Lower lobe of right lung (tissue), 2 donors: ENCODE results near the gene KRT1. TPM values are rescaled to one million over a fixed set of nuclear protein-coding genes. Genes with fewer than 3 reads are reported as not detected.

ENCODE experiments used
- ATAC-seq, 2 donors: fragments of 200-7000 bp; cut with Tn5 transposase; one replicate each; pipeline ENCODE4 v1.9.1; 2020 to 2022; ENCODE audit warnings: mild to moderate bottlenecking in 2 of 2, moderate library complexity in 2 of 2
- DNase-seq: peaks from one replicate; pipeline ENCODE4 v3.0.0-alpha.2; 2020
- H3K27ac ChIP-seq: fragments of 200-600 bp; one replicate; pipeline ENCODE4 v1.8.0; 2022
- H3K27me3 ChIP-seq: fragments of 200-600 bp; one replicate; pipeline ENCODE4 v1.8.0; 2022; ENCODE audit warnings: low read depth
- H3K36me3 ChIP-seq: fragments of 200-600 bp; one replicate; pipeline ENCODE4 v1.8.0; 2022; ENCODE audit warnings: mild to moderate bottlenecking
- H3K4me1 ChIP-seq: fragments of 200-600 bp; one replicate; pipeline ENCODE4 v1.8.0; 2022
- H3K4me3 ChIP-seq: fragments of 200-600 bp; one replicate; pipeline ENCODE4 v1.8.0; 2022; ENCODE audit warnings: mild to moderate bottlenecking
- H3K9me3 ChIP-seq: fragments of 200-600 bp; one replicate; pipeline ENCODE4 v1.8.0; 2022
- intact Hi-C: fragments of 100-400 bp; cut with DNase I; formaldehyde crosslinking; loops from one replicate; pipeline ENCODE4 v1.11.0; 2022
- long read RNA-seq: library from polyadenylated mRNA; unstranded; transcript quantifications from one replicate; pipeline ENCODE4 v2.0.0, GENCODE V29; 2021
- total RNA-seq: library from RNA; stranded (reverse); fragmentation: NEBNext Ultra II Directional; extraction: Animal tissue kit (Norgen Biotek cat#: 25700); gene quantifications from one replicate; pipeline ENCODE4 v1.2.1, GENCODE V29; 2021
- TF ChIP-seq, protein P1 (sequence below): fragments of 200-600 bp; IDR thresholded peaks from one replicate; pipeline ENCODE4 v1.8.0; 2022; ENCODE audit warnings: antibody characterized with exemption, mild to moderate bottlenecking
- donor health status: DM: no; HTN: yes; CAD: no; lungs with severe emphysema.

KRT1 gene
- 1.3 TPM for total RNA-seq
- long read RNA-seq, partial matches to known transcripts: 6 of 6 reads
- long read RNA-seq, other reads (novel, unspliced or antisense): 0 of 6 reads

DNA sequence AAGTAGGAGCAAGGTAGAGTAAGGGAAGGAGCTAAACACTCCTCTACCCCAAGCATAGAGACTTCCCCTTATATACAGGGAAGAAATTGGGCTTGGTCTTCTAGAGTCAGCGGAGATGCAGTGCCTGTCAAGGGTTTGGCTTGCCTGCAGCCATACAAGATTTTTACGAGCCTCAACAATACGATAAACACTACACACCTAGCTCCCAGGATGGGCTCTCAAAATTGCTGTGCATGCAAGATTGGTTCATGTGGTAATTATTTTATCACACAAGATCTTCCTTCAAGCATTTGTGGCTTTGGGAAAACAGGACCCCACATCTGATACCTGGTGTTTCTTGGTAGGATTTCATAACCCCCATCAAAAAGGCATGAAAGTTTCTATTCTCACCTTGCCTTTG is at the start of gene KRT1:
Gene KRT1, minus strand, starts transcription at position 45 of the 400 bp plus-strand sequence. CDS start 59 bp downstream, outside the sequence.
- TF ChIP-seq, protein P1, sequence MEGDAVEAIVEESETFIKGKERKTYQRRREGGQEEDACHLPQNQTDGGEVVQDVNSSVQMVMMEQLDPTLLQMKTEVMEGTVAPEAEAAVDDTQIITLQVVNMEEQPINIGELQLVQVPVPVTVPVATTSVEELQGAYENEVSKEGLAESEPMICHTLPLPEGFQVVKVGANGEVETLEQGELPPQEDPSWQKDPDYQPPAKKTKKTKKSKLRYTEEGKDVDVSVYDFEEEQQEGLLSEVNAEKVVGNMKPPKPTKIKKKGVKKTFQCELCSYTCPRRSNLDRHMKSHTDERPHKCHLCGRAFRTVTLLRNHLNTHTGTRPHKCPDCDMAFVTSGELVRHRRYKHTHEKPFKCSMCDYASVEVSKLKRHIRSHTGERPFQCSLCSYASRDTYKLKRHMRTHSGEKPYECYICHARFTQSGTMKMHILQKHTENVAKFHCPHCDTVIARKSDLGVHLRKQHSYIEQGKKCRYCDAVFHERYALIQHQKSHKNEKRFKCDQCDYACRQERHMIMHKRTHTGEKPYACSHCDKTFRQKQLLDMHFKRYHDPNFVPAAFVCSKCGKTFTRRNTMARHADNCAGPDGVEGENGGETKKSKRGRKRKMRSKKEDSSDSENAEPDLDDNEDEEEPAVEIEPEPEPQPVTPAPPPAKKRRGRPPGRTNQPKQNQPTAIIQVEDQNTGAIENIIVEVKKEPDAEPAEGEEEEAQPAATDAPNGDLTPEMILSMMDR: no peak
- Histone ChIP-seq H3K9me3 (no peaks in the 10 kb centered on the region), H3K27me3 (peaks cover 12% of the 10 kb centered on the region), H3K27ac (no peak within 1 kb of the TSS), H3K36me3 (no peaks in the 10 kb centered on the region), H3K4me1 (no peaks in the 10 kb centered on the region), H3K4me3 (no peak within 1 kb of the TSS)
- intact Hi-C loops: no loop called here
- DNase-seq (no peak), ATAC-seq (no peak)

DNA sequence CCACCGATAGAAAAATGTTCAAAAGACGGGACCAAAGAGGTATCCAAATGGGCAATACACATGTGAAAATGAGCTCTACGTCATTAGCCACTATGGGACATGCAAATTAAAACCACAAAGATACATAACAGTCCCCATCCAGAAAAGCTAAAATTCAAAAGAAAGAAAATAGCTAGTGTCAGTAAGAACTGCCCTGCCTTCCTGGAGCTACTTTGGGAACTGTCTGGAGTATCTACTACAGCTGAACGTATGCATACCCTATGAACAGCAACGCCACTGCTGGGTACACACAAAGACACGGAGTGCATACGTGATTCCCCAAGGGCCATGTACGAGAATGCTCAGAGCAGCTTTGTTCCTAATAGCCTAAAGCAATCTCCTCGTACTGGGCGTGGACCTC is 48.9 kb upstream of the KRT1 start:
- Histone ChIP-seq H3K36me3 (no peaks in the 10 kb centered on the region), H3K4me1 (no peaks in the 10 kb centered on the region), H3K9me3 (no peaks in the 10 kb centered on the region), H3K27me3 (peaks cover 10% of the 10 kb centered on the region), H3K4me3 (no peak overlapping the region), H3K27ac (no peak overlapping the region)
- intact Hi-C loops: no loop called here
- no peak for ATAC-seq
- DNase-seq: no peak
- TF ChIP-seq, protein P1: no peak

DNA sequence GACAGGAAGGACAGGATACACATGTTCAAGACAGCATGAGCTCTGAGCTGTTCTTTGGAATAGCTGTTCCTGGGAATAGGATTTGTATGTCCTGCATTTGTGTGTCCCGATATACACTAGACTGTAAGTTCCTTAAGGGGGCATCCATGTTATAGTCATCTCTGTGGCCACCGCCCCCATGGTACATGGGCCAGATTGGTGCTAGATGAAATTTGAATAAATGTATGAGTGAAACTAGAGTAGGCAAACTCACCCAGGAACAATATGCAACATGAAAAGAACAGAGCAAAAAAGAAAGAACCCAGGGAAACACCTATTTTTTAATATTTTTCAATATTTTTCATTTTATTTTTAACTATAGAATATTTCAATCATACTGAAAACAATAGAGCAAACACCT is 48.2 kb upstream of the KRT1 start:
- TF ChIP-seq, protein P1: no peak
- ATAC-seq: no peak
- intact Hi-C loops: no loop called here
- Histone ChIP-seq H3K4me3 (no peak overlapping the region), H3K36me3 (no peaks in the 10 kb centered on the region), H3K27ac (no peak overlapping the region), H3K9me3 (no peaks in the 10 kb centered on the region), H3K4me1 (no peaks in the 10 kb centered on the region), H3K27me3 (peaks cover 10% of the 10 kb centered on the region)
- DNase-seq: no peak

DNA sequence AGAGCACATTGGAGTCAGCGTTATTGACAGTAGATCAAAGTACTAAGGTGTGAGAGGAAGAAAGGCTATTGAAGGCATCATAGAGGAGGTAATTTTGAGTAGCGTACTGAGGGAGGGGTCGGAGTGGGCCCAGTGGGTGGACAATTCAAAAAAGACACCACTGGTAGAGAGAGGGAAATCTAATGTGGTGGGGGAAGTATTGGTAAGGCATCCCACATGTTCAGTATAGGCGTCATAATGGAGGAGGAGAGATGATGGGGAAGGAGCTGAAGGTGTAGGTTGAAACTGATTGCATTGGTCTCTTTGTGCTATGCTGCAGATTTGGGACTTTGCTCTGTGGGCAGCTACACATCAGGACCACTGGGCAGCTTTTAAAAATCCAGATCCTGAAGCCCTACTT is 46.8 kb upstream of the KRT1 start:
- no peak for ATAC-seq
- Histone ChIP-seq H3K27ac (no peak overlapping the region), H3K36me3 (no peaks in the 10 kb centered on the region), H3K4me1 (no peaks in the 10 kb centered on the region), H3K27me3 (peaks cover 10% of the 10 kb centered on the region), H3K9me3 (no peaks in the 10 kb centered on the region), H3K4me3 (no peak overlapping the region)
- TF ChIP-seq, protein P1: no peak
- intact Hi-C loops: no loop called here
- no peak for DNase-seq

DNA sequence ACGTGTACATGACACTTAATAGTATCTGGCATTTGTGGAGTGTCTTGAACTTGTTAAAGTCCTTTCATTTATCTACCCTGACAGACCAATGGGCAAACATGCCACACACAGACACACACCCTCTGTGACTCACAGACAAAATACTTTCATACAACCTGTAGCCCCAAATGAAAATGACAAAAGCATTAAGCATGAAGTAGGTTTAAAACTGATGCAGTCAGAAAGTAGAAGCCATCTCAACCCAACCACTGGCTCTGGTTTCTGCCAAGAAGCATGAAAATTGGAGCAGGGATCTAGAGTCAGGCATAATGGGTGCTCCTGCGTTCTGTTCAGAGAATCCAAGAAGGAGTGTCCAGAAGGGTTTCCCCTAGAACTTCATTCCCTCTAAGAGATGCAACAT is 46.2 kb upstream of the KRT1 start:
- no peak overlapping the region for H3K27ac ChIP-seq
- DNase-seq: no peak
- intact Hi-C loops: no loop called here

More for the DNA sequence above, 46.2 kb upstream of the KRT1 start:
- TF ChIP-seq, protein P1: no peak
- Histone ChIP-seq H3K27me3 (peaks cover 10% of the 10 kb centered on the region), H3K4me3 (no peak overlapping the region), H3K4me1 (no peaks in the 10 kb centered on the region), H3K36me3 (no peaks in the 10 kb centered on the region), H3K9me3 (no peaks in the 10 kb centered on the region)
- no peak for ATAC-seq
